HG03521 (cell line): ENCODE measurements around the gene F13A1.

Source experiments
- ATAC-seq: cut with Tn5 transposase; IDR thresholded peaks from one replicate; pipeline ENCODE4 v1.9.1; 2021; ENCODE audit warnings: mild to moderate bottlenecking, moderate library complexity; ENCODE audit not compliant: unreplicated experiment

Gene F13A1

GRCh38 chr6:6105472-6106036 lies 214.9 kb downstream of the F13A1 start:
- no peak for ATAC-seq
